GM12892 (cell line): ENCODE measurements around the gene SPC24.
"Not testable (repeated sequence)": the region's sequence is repeated elsewhere in the genome, so short reads cannot be mapped to it uniquely, and the experiment has no call there.

Experiments
- DNase-seq: peaks from one replicate; pipeline ENCODE4 v3.0.0; 2011; ENCODE audit not compliant: insufficient read length
- FAIRE-seq: peaks from 2 replicates; lab custom pipeline; 2011; peaks lifted over from hg19 to GRCh38; lab: Jason Lieb, UNC
- POLR2A ChIP-seq: IDR thresholded peaks from 2 replicates; pipeline ENCODE4 v1.6.1; 2011; ENCODE audit warnings: low read depth, low read length, control low read depth
- POLR2AphosphoS5 ChIP-seq: IDR thresholded peaks from 2 replicates; pipeline ENCODE4 v1.6.1; 2011; ENCODE audit warnings: low read depth, low read length, control low read depth
- TAF1 ChIP-seq: IDR thresholded peaks from 2 replicates; pipeline ENCODE4 v1.6.1; 2011; ENCODE audit warnings: low read depth, mild to moderate bottlenecking, control low read depth, low read length, borderline replicate concordance

The SPC24 gene

GRCh38 chr19:11136400-11137101, 19.0 kb downstream of the SPC24 start:
- DNase-seq (no peak), FAIRE-seq (no peak)
- TF ChIP-seq POLR2AphosphoS5 (no peak), TAF1 (no peak), POLR2A (no peak)

DNA sequence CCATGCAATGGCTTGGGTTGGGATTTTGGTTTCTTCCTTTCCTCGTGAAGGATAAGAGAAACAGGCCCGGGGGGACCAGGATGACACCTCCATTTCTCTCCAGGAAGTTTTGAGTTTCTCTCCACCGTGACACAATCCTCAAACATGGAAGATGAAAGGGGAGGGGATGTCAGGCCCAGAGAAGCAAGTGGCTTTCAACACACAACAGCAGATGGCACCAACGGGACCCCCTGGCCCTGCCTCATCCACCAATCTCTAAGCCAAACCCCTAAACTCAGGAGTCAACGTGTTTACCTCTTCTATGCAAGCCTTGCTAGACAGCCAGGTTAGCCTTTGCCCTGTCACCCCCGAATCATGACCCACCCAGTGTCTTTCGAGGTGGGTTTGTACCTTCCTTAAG, 24.1 kb downstream of the SPC24 start:
- no peak for DNase-seq
- no peak for FAIRE-seq
- no peak for TF ChIP-seq TAF1
- TF ChIP-seq POLR2A = no peak
- TF ChIP-seq POLR2AphosphoS5 = no peak

DNA sequence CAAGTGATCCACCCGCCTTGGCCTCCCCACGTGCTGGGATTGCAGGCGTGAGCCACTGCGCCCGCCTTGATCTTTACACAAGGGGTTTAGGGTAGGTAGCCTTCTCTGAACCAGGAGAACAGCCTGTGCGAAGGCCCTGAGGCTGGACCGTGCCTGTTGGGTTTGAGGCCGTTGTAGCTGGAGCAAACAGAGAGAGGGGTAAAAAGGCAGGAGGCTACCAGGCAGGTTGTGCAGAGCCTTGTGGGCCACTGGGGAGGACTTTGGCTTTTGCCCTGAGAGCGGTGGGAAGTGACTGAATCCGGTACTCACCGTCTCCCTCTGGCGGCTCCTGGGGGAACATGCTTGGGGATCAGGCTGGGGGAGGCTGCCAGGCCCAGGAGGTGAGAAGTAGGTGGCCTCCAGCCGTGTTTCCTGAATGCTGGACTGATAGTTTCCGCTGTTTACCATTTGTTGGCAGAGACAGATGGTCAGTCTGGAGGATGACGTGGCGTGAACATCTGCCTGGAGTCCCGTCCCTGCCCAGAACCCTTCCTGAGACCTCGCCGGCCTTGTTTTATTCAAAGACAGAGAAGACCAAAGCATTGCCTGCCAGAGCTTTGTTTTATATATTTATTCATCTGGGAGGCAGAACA, 24.6 kb downstream of the SPC24 start:
- peak; percentile 76 for DNase-seq
- FAIRE-seq = peak; percentile 5
- TF ChIP-seq POLR2A (no peak), POLR2AphosphoS5 (no peak), TAF1 (no peak)

- FAIRE-seq (no peak), DNase-seq (no peak)
- TF ChIP-seq POLR2A (no peak), POLR2AphosphoS5 (no peak), TAF1 (no peak)
These were observed 27.7 kb downstream of the SPC24 start for GRCh38 chr19:11127905-11128304.

DNA sequence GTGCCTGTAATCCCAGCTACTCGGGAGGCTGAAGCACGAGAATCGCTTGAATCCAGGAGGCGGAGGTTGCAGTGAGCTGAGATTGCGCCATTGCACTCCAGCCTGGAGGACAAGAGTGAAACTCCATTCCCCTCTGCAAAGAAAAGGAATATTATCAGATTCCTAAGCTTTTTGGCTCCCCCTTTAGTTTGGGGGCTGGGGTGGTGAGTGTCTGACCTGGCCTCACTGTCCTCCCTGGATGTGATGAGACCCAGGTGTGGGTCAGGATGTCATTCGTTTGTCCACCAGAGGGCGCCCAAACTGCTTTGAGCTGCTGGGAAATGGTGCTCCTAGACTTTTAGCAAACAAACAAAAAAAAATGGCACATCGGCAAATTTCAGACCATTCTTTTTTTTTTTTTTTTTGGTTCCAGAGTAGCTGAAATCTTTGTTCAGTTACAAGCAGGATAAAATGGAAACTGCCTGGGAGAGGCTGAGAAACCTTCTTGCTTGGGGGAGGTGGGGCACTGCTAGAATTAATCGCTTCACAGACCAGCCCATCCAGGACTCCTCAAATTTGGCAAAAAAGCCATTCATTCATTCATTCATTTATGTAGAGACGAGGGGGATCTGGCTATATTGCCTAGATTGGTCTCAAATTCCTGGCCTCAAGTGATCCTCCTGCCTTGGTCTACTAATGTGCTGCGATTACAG, 29.4 kb downstream of the SPC24 start:
- no peak for TF ChIP-seq POLR2A
- TF ChIP-seq TAF1 = no peak
- no peak for TF ChIP-seq POLR2AphosphoS5
- FAIRE-seq = no peak
- DNase-seq = no peak

DNA sequence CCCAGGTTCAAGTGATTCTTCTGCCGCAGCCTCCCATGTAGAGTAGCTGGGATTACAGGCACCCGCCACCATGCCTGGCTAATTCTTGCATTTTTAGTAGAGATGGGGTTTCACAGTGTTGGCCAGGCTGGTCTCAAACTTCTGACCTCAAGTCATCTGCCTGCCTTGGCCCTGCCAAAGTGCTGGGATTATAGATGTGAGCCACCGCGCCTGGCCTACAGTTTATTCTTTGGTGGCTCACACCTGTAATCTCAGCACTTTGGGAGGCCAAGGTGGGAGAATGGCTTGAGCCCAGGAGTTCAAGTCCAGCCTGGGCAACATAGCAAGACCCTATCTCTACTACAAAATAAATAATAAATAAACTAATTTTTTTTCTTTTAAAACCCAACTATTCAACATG, 31.4 kb downstream of the SPC24 start:
- not testable (repeated sequence) for DNase-seq, FAIRE-seq

GRCh38 chr19:11123114-11123513, 32.5 kb downstream of the SPC24 start:
- DNase-seq = no peak
- no peak for TF ChIP-seq TAF1
- TF ChIP-seq POLR2AphosphoS5 = no peak
- no peak for TF ChIP-seq POLR2A
- no peak for FAIRE-seq

DNA sequence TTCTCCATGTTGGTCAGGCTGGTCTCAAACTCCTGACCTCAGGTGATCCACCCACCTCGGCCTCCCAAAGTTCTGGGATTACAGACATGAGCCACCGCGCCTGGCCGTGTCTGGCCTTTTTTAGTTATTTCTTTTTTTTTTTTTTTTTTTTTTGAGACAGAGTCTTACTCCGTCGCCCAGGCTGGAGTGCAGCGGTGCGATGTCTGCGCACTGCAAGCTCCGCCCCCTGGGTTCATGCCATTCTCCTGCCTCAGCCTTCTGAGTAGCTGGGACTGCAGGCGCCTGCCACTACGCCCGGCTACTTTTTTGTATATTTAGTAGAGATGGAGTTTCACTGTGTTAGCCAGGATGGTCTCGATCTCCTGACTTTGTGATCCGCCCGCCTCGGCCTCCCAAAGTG, 33.6 kb downstream of the SPC24 start:
- DNase-seq, FAIRE-seq: not testable (repeated sequence)

GRCh38 chr19:11116507-11116906, 39.1 kb downstream of the SPC24 start:
- DNase-seq (no peak), FAIRE-seq (no peak)
- no peak for TF ChIP-seq POLR2A
- TF ChIP-seq TAF1 = no peak
- TF ChIP-seq POLR2AphosphoS5 = no peak

DNA sequence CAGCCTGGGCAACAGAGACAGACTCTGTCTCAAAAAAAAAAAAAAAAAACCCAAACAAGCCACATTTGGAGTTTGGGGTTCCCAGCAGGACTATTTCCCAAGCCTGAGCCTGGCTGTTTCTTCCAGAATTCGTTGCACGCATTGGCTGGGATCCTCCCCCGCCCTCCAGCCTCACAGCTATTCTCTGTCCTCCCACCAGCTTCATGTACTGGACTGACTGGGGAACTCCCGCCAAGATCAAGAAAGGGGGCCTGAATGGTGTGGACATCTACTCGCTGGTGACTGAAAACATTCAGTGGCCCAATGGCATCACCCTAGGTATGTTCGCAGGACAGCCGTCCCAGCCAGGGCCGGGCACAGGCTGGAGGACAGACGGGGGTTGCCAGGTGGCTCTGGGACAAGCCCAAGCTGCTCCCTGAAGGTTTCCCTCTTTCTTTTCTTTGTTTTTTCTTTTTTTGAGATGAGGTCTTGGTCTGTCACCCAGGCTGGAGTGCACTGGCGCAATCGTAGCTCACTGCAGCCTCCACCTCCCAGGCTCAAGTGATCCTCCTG, 39.6 kb downstream of the SPC24 start:
- FAIRE-seq (no peak), DNase-seq (no peak)
- TF ChIP-seq TAF1 = no peak
- no peak for TF ChIP-seq POLR2A
- TF ChIP-seq POLR2AphosphoS5 = no peak

GRCh38 chr19:11115042-11115441, 40.5 kb downstream of the SPC24 start:
- FAIRE-seq (no peak), DNase-seq (no peak)
- TF ChIP-seq POLR2AphosphoS5 (no peak), POLR2A (no peak), TAF1 (no peak)

DNA sequence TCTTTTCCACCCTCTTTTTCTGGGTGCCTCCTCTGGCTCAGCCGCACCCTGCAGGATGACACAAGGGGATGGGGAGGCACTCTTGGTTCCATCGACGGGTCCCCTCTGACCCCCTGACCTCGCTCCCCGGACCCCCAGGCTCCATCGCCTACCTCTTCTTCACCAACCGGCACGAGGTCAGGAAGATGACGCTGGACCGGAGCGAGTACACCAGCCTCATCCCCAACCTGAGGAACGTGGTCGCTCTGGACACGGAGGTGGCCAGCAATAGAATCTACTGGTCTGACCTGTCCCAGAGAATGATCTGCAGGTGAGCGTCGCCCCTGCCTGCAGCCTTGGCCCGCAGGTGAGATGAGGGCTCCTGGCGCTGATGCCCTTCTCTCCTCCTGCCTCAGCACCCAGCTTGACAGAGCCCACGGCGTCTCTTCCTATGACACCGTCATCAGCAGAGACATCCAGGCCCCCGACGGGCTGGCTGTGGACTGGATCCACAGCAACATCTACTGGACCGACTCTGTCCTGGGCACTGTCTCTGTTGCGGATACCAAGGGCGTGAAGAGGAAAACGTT, 42.4 kb downstream of the SPC24 start:
- no peak for DNase-seq
- TF ChIP-seq TAF1 = no peak
- TF ChIP-seq POLR2AphosphoS5 = no peak
- TF ChIP-seq POLR2A = no peak

More for the DNA sequence above, 42.4 kb downstream of the SPC24 start:
- FAIRE-seq = no peak
